A549 (cell line): ENCODE results near the gene FAM20A.

ENCODE experiments used
- BHLHE40 ChIP-seq: IDR thresholded peaks from 2 replicates; pipeline ENCODE4 v1.6.1; 2012; ENCODE audit warnings: low read depth, low read length, inconsistent platforms
- CTCF ChIP-seq: fragments of >200 bp; sonication (Bioruptor Twin); formaldehyde crosslinking; IDR thresholded peaks from 3 replicates; pipeline ENCODE4 v1.5.1; 2016
- ELK1 ChIP-seq: fragments of 150-350 bp; IDR thresholded peaks from 2 replicates; pipeline ENCODE4 v1.6.1; 2014; ENCODE audit warnings: low read depth, mild to moderate bottlenecking, low read length
- EP300 ChIP-seq, 2 experiments: fragments of >200 bp; sonication (Bioruptor Twin); formaldehyde crosslinking; IDR thresholded peaks; 2 replicates in 1 of 2; 3 replicates in 1 of 2; pipeline ENCODE4 v1.6.1; 2016 to 2017
- HOXA7 ChIP-seq: fragments of 250-450 bp; sonication (Bioruptor Pico); IDR thresholded peaks from 2 replicates; pipeline ENCODE4 v1.5.0; 2020; ENCODE audit warnings: mild to moderate bottlenecking, moderate library complexity
- JUN ChIP-seq, 2 experiments: fragments of >200 bp; sonication (Bioruptor Twin); formaldehyde crosslinking; IDR thresholded peaks; 2 replicates in 1 of 2; 3 replicates in 1 of 2; pipeline ENCODE4 v1.6.1; 2016 to 2017
- JUNB ChIP-seq: fragments of >200 bp; sonication (Bioruptor Twin); formaldehyde crosslinking; IDR thresholded peaks from 2 replicates; pipeline ENCODE4 v1.6.1; 2016
- MAX ChIP-seq: IDR thresholded peaks from 2 replicates; pipeline ENCODE4 v1.6.1; 2012
- MYC ChIP-seq: IDR thresholded peaks from 2 replicates; pipeline ENCODE4 v1.6.1; 2012; ENCODE audit warnings: mild to moderate bottlenecking, inconsistent platforms, low read length, improper control_type of control experiment, borderline replicate concordance
- PBX3 ChIP-seq: IDR thresholded peaks from 2 replicates; pipeline ENCODE4 v1.6.1; 2012
- POLR2A ChIP-seq: IDR thresholded peaks from 2 replicates; pipeline ENCODE4 v1.6.1; 2012; ENCODE audit warnings: mild to moderate bottlenecking, low read length
- SREBF2 ChIP-seq: fragments of 450-650 bp; IDR thresholded peaks from 2 replicates; pipeline ENCODE4 v1.6.1; 2014; ENCODE audit warnings: mild to moderate bottlenecking, moderate library complexity

- TF ChIP-seq POLR2A (peak; percentile 78), CTCF (no peak), BHLHE40 (no peak), PBX3 (no peak), SREBF2 (no peak), JUN (IDR thresholded peaks at IDR 0.05) (peak; percentile 69 to 79; a peak in 4 of 5 replicates), EP300 (IDR thresholded peaks at IDR 0.05) (peak in 1 of 2 experiments; percentile 11; a peak in 1 of 5 replicates), JUNB (no peak), HOXA7 (CRISPR knock-in tag) (no peak), ELK1 (no peak), MYC (no peak), MAX (no peak; the same call in 1 of the 2 replicates)
Observed at GRCh38 chr17:68512247-68512959, 88.8 kb downstream of the FAM20A start, which contains the start of gene PRKAR1A.
